ENCODE measurements around the gene BTG2. TPM values are rescaled to one million over a fixed set of nuclear protein-coding genes. Genes with fewer than 3 reads are reported as not detected.

BTG2 gene
- total and polyA plus RNA-seq, 2 experiments from 2014 or later = 6.3 to 9.1 TPM

DNA sequence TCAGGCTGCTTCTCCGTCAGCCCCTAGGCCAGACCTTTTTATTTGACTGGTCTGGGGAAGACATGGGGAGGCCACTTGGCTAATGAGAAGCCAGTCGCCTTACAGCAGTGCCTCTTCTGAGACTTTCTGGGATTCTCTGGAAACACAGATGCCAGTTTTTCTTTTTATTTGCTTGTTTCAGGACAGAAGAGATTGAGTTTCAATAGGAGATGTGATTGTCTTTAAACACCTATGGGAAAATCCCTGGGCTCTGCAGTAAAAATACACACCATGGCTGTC, 15.4 kb upstream of the BTG2 start (continued):
- TF ChIP-seq ZNF462 (CRISPR knock-in tag; IDR thresholded peaks at IDR 0.05) = no peak
- no peak for TF ChIP-seq EZH2 (IDR thresholded peaks at IDR 0.05; ENCODE audit: low read depth, unreplicated experiment)
- no peak for TF ChIP-seq ZNF331 (CRISPR knock-in tag; IDR thresholded peaks at IDR 0.05; ENCODE audit: low read depth)
- TF ChIP-seq NANOG (IDR thresholded peaks at IDR 0.05; ENCODE audit: borderline replicate concordance) = no peak

- peaks cover 24% of the 10 kb centered on the region for H3K27me3 Mint-ChIP-seq (ENCODE audit: insufficient read depth, low read depth, poor library complexity)
- H3K4me3 Mint-ChIP-seq = peak overlapping the region; percentile 65
- Histone ChIP-seq H3K36me3 (ENCODE audit: insufficient read depth) (no peaks in the 10 kb centered on the region), H3K27me3 (ENCODE audit: insufficient read depth) (peaks cover 48% of the 10 kb centered on the region), H3K9me2 (ENCODE audit: insufficient read depth) (no peaks in the 10 kb centered on the region), H4K20me1 (replicated peaks; ENCODE audit: insufficient read depth) (no peaks in the 10 kb centered on the region), H3K4me2 (peak overlapping the region; percentile 73), H3K27ac (ENCODE audit: low read depth) (peak overlapping the region; percentile 73), H3K79me2 (replicated peaks; ENCODE audit: insufficient read depth) (no peaks in the 10 kb centered on the region), H3K4me1 (ENCODE audit: insufficient read depth) (peaks cover 41% of the 10 kb centered on the region), H3K4me3 (peak overlapping the region; percentile 49), H3F3A (replicated peaks; ENCODE audit: low read depth) (no peaks in the 10 kb centered on the region), H2AFZ (no peak overlapping the region)
- no peaks in the 10 kb centered on the region for H3K36me3 Mint-ChIP-seq (ENCODE audit: low read depth)
- no peaks in the 10 kb centered on the region for H3K9me3 Mint-ChIP-seq
- peak; percentile 97 for DNase-seq (ENCODE audit: low spot score)
- peak overlapping the region; percentile 85 for H3K27ac Mint-ChIP-seq
- H3K4me1 Mint-ChIP-seq = peaks cover 53% of the 10 kb centered on the region
- peak; percentile 86 for ATAC-seq
- TF ChIP-seq, protein P1, sequence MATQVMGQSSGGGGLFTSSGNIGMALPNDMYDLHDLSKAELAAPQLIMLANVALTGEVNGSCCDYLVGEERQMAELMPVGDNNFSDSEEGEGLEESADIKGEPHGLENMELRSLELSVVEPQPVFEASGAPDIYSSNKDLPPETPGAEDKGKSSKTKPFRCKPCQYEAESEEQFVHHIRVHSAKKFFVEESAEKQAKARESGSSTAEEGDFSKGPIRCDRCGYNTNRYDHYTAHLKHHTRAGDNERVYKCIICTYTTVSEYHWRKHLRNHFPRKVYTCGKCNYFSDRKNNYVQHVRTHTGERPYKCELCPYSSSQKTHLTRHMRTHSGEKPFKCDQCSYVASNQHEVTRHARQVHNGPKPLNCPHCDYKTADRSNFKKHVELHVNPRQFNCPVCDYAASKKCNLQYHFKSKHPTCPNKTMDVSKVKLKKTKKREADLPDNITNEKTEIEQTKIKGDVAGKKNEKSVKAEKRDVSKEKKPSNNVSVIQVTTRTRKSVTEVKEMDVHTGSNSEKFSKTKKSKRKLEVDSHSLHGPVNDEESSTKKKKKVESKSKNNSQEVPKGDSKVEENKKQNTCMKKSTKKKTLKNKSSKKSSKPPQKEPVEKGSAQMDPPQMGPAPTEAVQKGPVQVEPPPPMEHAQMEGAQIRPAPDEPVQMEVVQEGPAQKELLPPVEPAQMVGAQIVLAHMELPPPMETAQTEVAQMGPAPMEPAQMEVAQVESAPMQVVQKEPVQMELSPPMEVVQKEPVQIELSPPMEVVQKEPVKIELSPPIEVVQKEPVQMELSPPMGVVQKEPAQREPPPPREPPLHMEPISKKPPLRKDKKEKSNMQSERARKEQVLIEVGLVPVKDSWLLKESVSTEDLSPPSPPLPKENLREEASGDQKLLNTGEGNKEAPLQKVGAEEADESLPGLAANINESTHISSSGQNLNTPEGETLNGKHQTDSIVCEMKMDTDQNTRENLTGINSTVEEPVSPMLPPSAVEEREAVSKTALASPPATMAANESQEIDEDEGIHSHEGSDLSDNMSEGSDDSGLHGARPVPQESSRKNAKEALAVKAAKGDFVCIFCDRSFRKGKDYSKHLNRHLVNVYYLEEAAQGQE (IDR thresholded peaks at IDR 0.05; ENCODE audit: unreplicated experiment) = no peak
These were observed 14.8 kb upstream of the BTG2 start for GRCh38 chr1:203290261-203291089.
